Activated T-helper 2 cell treated with anti-CD3 and anti-CD28 coated beads, Interferon-gamma antibody, Interleukin-2, Interleukin-4, amounts not matched to agents 10 μg/mL and 5 μg/mL and 100 μg/mL, durations not matched to agents 14 hours and 24 hours and 36 hours (primary cell): ENCODE measurements around the gene TMEM250. TPM values are rescaled to one million over a fixed set of nuclear protein-coding genes. Genes with fewer than 3 reads are reported as not detected.

Experiments used
- DNase-seq: peaks from one replicate; pipeline ENCODE4 v3.0.0; 2021; ENCODE audit warnings: low spot score
- H3K27ac Mint-ChIP-seq: one replicate; pipeline ENCODE4 v1.8.0; 2021; ENCODE audit warnings: mixed read lengths
- H3K27me3 Mint-ChIP-seq: one replicate; pipeline ENCODE4 v1.8.0; 2021; ENCODE audit warnings: low read depth, mixed read lengths
- H3K36me3 Mint-ChIP-seq: one replicate; pipeline ENCODE4 v1.8.0; 2021; ENCODE audit warnings: low read depth, mixed read lengths
- H3K4me1 Mint-ChIP-seq: one replicate; pipeline ENCODE4 v1.8.0; 2021; ENCODE audit warnings: low read depth, mixed read lengths
- H3K4me3 Mint-ChIP-seq: one replicate; pipeline ENCODE4 v1.8.0; 2021; ENCODE audit warnings: low read depth, mild to moderate bottlenecking, moderate library complexity, mixed read lengths
- H3K9me3 Mint-ChIP-seq: one replicate; pipeline ENCODE4 v1.8.0; 2021; ENCODE audit warnings: mixed read lengths
- intact Hi-C: fragments of 100-400 bp; cut with micrococcal nuclease; formaldehyde crosslinking; loops from one replicate; pipeline ENCODE4 v1.15.1; 2023
- total RNA-seq: library from RNA; stranded (reverse); gene quantifications from 2 replicates; pipeline ENCODE4 v1.2.3, GENCODE V29; 2022

Gene TMEM250
- total RNA-seq, 1 donor from 2014 or later: 43.5 TPM

DNA sequence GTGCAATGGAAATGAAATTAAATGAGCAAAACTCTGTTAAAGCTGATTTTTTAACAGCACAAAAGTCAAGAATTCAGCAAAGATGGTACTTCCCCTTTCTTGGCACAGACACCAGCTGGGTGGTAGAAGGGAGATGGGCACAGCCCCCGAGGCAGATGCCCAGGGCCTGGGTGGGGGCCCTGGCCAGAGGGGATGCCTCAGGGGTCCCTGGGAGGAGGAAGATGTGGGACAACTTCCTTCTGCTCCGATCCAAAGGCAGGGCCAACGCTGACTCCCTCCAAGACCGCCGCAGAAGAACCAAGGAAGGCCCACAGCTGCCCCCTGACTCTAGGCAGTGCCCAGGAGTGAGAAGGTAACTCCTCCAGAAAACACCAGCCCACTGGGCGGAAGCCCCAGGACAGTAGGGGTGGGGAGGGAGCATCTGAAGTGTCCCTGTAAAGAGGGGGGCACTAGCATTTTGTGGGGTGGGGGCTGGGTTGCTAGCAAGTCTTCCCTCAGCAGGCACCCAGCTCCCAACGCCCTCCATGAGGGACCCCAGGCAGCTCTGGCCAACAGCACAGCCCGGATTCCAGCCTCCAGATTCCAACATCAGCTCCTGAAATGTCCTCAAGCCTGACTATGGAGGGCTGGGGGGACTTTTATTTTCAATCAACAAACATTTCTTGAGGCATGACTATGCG lies 28.5 kb downstream of the TMEM250 start:
- H3K36me3 Mint-ChIP-seq: no peaks in the 10 kb centered on the region
- H3K27me3 Mint-ChIP-seq: peaks cover 9% of the 10 kb centered on the region
- intact Hi-C loops: loop anchor here (10.0 kb wide), 1 partner anchor 1035 kb away; no protein-coding TSS in a partner anchor
- no peak for DNase-seq
- no peaks in the 10 kb centered on the region for H3K4me1 Mint-ChIP-seq
- H3K4me3 Mint-ChIP-seq: no peak overlapping the region
- no peak overlapping the region for H3K27ac Mint-ChIP-seq
- no peaks in the 10 kb centered on the region for H3K9me3 Mint-ChIP-seq

- intact Hi-C loops: loop anchor here (1.0 to 10.0 kb wide), 2 partner anchors 34 to 1035 kb away; no protein-coding TSS in a partner anchor
- no peak overlapping the region for H3K27ac Mint-ChIP-seq
- no peak overlapping the region for H3K4me3 Mint-ChIP-seq
- no peak for DNase-seq
- H3K9me3 Mint-ChIP-seq: no peaks in the 10 kb centered on the region
- peaks cover 9% of the 10 kb centered on the region for H3K27me3 Mint-ChIP-seq
- no peaks in the 10 kb centered on the region for H3K36me3 Mint-ChIP-seq
- H3K4me1 Mint-ChIP-seq: no peaks in the 10 kb centered on the region
Observed at GRCh38 chr9:136089697-136090045, 29.0 kb downstream of the TMEM250 start.

GRCh38 chr9:136088939-136089696 lies 29.6 kb downstream of the TMEM250 start:
- intact Hi-C loops: loop anchor here (1.0 kb wide), 1 partner anchor 34 kb away; no protein-coding TSS in a partner anchor
- no peaks in the 10 kb centered on the region for H3K9me3 Mint-ChIP-seq
- H3K27ac Mint-ChIP-seq: no peak overlapping the region
- H3K36me3 Mint-ChIP-seq: no peaks in the 10 kb centered on the region
- H3K4me3 Mint-ChIP-seq: no peak overlapping the region
- peaks cover 9% of the 10 kb centered on the region for H3K27me3 Mint-ChIP-seq
- H3K4me1 Mint-ChIP-seq: no peaks in the 10 kb centered on the region
- DNase-seq: no peak

DNA sequence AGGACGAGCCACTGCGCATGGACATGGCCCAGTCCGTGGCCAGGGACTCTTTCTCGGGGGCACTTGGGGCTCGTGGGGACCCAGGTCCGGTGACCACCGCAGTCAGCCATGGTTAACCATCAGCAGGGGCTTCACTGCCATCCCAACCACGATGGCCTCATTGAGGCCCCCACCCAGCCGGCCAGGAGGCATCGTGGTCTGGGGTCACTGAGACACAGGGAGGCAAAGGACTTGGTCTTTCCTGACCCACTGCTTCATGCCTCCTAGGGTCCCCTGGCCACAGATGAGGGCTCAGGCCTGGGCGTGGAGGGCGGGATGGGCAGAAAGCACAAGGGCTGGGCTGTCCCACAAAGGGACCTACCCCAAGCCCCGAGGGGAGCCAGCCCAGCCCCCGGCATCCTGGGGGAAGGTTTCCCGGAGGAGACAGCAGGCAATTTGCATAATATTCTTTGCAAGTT lies 30.2 kb downstream of the TMEM250 start:
- no peaks in the 10 kb centered on the region for H3K4me1 Mint-ChIP-seq
- no peaks in the 10 kb centered on the region for H3K9me3 Mint-ChIP-seq
- H3K4me3 Mint-ChIP-seq: no peak overlapping the region
- peaks cover 7% of the 10 kb centered on the region for H3K27me3 Mint-ChIP-seq
- no peaks in the 10 kb centered on the region for H3K36me3 Mint-ChIP-seq
- intact Hi-C loops: no loop called here
- no peak for DNase-seq
- H3K27ac Mint-ChIP-seq: no peak overlapping the region

DNA sequence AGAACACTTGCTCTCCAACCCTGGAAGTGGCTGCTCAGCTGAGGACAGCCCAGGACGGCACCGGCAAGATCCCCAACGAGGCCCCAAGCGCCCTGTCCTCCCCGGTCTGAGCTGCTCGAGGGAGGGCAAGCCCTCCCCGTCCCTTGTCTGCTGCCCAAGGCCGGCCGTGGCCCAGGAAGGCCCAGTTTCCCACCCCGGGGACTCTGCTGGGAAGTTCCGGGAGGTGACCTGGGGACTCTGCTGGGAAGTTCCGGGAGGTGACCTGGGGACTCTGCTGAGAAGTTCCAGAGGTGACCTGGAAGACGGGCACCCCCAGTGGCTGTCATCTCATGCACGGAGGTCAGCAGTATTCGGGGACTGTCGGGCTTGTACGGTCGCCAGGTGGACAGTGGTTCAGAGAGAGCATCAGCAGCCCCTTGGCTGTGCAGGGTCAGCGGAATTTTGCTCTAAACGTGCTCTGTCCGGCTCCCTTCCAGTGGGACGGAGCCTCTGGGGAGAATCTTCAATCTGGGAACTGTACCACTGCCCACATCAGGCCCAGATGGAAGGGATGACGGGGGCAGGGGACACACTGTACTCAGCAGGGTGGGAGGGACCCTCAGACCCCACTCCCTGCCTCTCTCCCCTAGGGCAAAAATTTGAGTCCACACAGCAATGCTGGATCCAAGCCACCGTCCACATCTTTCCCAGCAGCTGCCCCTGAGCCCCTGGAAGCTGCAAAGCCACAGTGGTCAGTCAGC lies 30.8 kb downstream of the TMEM250 start:
- Mint-ChIP-seq H3K27me3 (peaks cover 5% of the 10 kb centered on the region), H3K36me3 (no peaks in the 10 kb centered on the region), H3K4me3 (no peak overlapping the region), H3K9me3 (no peaks in the 10 kb centered on the region), H3K4me1 (no peaks in the 10 kb centered on the region), H3K27ac (no peak overlapping the region)
- intact Hi-C loops: no loop called here
- DNase-seq: no peak

GRCh38 chr9:136086951-136087740 lies 31.5 kb downstream of the TMEM250 start:
- DNase-seq: no peak
- H3K4me3 Mint-ChIP-seq: no peak overlapping the region
- peaks cover 2% of the 10 kb centered on the region for H3K27me3 Mint-ChIP-seq
- no peaks in the 10 kb centered on the region for H3K36me3 Mint-ChIP-seq
- no peak overlapping the region for H3K27ac Mint-ChIP-seq
- H3K4me1 Mint-ChIP-seq: no peaks in the 10 kb centered on the region
- intact Hi-C loops: no loop called here
- no peaks in the 10 kb centered on the region for H3K9me3 Mint-ChIP-seq

GRCh38 chr9:136086213-136086881 lies 32.3 kb downstream of the TMEM250 start:
- no peaks in the 10 kb centered on the region for H3K36me3 Mint-ChIP-seq
- no peaks in the 10 kb centered on the region for H3K9me3 Mint-ChIP-seq
- intact Hi-C loops: no loop called here
- DNase-seq: no peak
- peaks cover 2% of the 10 kb centered on the region for H3K27me3 Mint-ChIP-seq
- H3K4me3 Mint-ChIP-seq: no peak overlapping the region
- no peak overlapping the region for H3K27ac Mint-ChIP-seq
- no peaks in the 10 kb centered on the region for H3K4me1 Mint-ChIP-seq

DNA sequence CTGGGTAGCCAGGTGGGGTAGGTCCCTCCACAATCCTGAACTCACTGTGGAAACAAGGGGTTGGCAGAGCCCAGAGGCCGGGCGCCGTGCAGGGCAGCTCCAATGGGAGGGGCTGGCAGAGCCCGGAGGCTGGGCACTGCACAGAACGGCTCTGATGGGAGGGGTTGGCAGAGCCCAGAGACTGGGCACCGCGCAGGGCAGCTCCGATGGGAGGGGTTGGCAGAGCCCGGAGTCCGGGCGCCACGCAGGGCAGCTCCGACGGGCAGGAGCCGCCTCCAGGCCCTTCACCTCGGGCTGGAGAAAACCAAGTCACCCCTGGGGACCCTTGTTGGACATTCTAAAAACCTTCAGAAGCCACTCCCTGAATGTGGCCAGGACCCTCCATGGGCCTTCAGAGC lies 32.9 kb downstream of the TMEM250 start:
- no peaks in the 10 kb centered on the region for H3K9me3 Mint-ChIP-seq
- no peak for DNase-seq
- H3K36me3 Mint-ChIP-seq: no peaks in the 10 kb centered on the region
- intact Hi-C loops: no loop called here
- H3K27me3 Mint-ChIP-seq: peaks cover 2% of the 10 kb centered on the region
- no peak overlapping the region for H3K4me3 Mint-ChIP-seq
- no peaks in the 10 kb centered on the region for H3K4me1 Mint-ChIP-seq
- no peak overlapping the region for H3K27ac Mint-ChIP-seq

GRCh38 chr9:136084063-136084944 lies 34.4 kb downstream of the TMEM250 start:
- DNase-seq: no peak
- H3K36me3 Mint-ChIP-seq: no peaks in the 10 kb centered on the region
- no peaks in the 10 kb centered on the region for H3K9me3 Mint-ChIP-seq
- intact Hi-C loops: no loop called here
- H3K27me3 Mint-ChIP-seq: no peaks in the 10 kb centered on the region
- H3K4me1 Mint-ChIP-seq: no peaks in the 10 kb centered on the region
- H3K4me3 Mint-ChIP-seq: no peak overlapping the region
- no peak overlapping the region for H3K27ac Mint-ChIP-seq

- DNase-seq: no peak
- H3K27ac Mint-ChIP-seq: no peak overlapping the region
- no peaks in the 10 kb centered on the region for H3K36me3 Mint-ChIP-seq
- intact Hi-C loops: no loop called here
- H3K4me3 Mint-ChIP-seq: no peak overlapping the region
- no peaks in the 10 kb centered on the region for H3K27me3 Mint-ChIP-seq
- no peaks in the 10 kb centered on the region for H3K9me3 Mint-ChIP-seq
- no peaks in the 10 kb centered on the region for H3K4me1 Mint-ChIP-seq
Observed at GRCh38 chr9:136083558-136084062, 35.1 kb downstream of the TMEM250 start.
